Ovary (tissue), 9 donors: ENCODE data around the gene GALNT15. TPM values are rescaled to one million over a fixed set of nuclear protein-coding genes. Genes with fewer than 3 reads are reported as not detected.

Experiments
- DNase-seq, 5 donors: peaks; one replicate each; pipeline ENCODE4 v3.0.0-alpha.2; 2019 to 2020
- H3K27ac ChIP-seq, 2 donors: fragments of 200-600 bp; one replicate each; pipeline versions ENCODE4 v1.5.1 to v1.8.0; 2019 to 2022
- H3K27me3 ChIP-seq: fragments of 200-600 bp; one replicate; pipeline ENCODE4 v1.8.0; 2022
- H3K36me3 ChIP-seq: fragments of 200-600 bp; sonication (generic); one replicate; pipeline ENCODE4 v1.5.1; 2019
- H3K4me1 ChIP-seq: one replicate; pipeline ENCODE4 v1.8.1; 2013; ENCODE audit warnings: mild to moderate bottlenecking, moderate library complexity; ENCODE audit not compliant: insufficient read depth
- H3K4me3 ChIP-seq: fragments of 200-600 bp; sonication (generic); one replicate; pipeline ENCODE4 v1.5.1; 2017
- H3K9me3 ChIP-seq, 2 donors: fragments of 200-600 bp in 1 of 2; sonication (generic) in 1 of 2; one replicate each; pipeline versions ENCODE4 v1.5.1 to v1.8.1; 2013 to 2019; ENCODE audit warnings: mild to moderate bottlenecking in 1 of 2, moderate library complexity in 1 of 2
- EP300 ChIP-seq: sonication (generic); formaldehyde crosslinking; IDR thresholded peaks from one replicate; pipeline ENCODE4 v1.6.1; 2017; ENCODE audit warnings: antibody characterized with exemption
- POLR2A ChIP-seq: fragments of 450-650 bp; IDR thresholded peaks from one replicate; pipeline ENCODE4 v1.6.1; 2017; ENCODE audit warnings: antibody characterized with exemption, mild to moderate bottlenecking, moderate library complexity
- WGBS, 3 donors: extraction: QIAGEN DNeasy Blood & Tissue Kit in 1 of 3; methylation state at CpG; one replicate each; pipeline versions ENCODE4 v1.1.5 to v1.1.7; 2013 to 2017; 5-methylcytosine and 5-hydroxymethylcytosine counted together
- intact Hi-C, 4 donors: fragments of 100-400 bp; cut with DNase I; formaldehyde crosslinking; loops; one replicate each; pipeline versions ENCODE4 v1.11.0 to v1.15.1; 2022 to 2023
- polyA plus RNA-seq, 2 donors: library from polyadenylated mRNA; stranded (reverse); fragments of 200-250 nt in 1 of 2; fragments of 350-450 nt in 1 of 2; fragmentation: Illumina TruSeq in 1 of 2; extraction: RNeasy Lipid Tissue Mini Kit (QIAGEN cat#74804) in 1 of 2; gene quantifications; one replicate each; pipeline ENCODE4 v1.2.3, GENCODE V29; 2013 to 2014
- total RNA-seq, 7 donors: library from RNA; depleted of rRNA in 2 of 7; stranded (reverse); fragments of >200 nt in 2 of 7; fragmentation: NEBNext Ultra II Directional in 3 of 7; extraction: Animal tissue kit (Norgen Biotek cat#: 25700) in 3 of 7; gene quantifications; one replicate each; pipeline versions ENCODE4 v1.1.0 to v1.2.4, GENCODE V29; 2016 to 2023
- TF ChIP-seq, protein P1 (sequence below), 3 donors: fragments of 450-650 bp in 2 of 3; fragments of 200-600 bp in 1 of 3; IDR thresholded peaks; one replicate each; pipeline versions ENCODE4 v1.5.1 to v1.8.0; 2016 to 2022; ENCODE audit warnings: antibody characterized with exemption in 3 of 3, mild to moderate bottlenecking in 1 of 3
- donor health status: DM: no; HTN: no; CAD: no; lungs with moderate emphysema.
- donor health status: DM: no; HTN: no; CAD: no.
- donor health status: Bipolar disorder and iron deficiency.
- donor health status: DM: yes; HTN: yes; CAD: no.
- donor health status: DM: no; HTN: no; CAD: no.
- donor health status: DM: yes; HTN: yes; CAD: no.

GALNT15 gene
- total and polyA plus RNA-seq, 9 donors: 14.5 to 118 (median 28.5) TPM

DNA sequence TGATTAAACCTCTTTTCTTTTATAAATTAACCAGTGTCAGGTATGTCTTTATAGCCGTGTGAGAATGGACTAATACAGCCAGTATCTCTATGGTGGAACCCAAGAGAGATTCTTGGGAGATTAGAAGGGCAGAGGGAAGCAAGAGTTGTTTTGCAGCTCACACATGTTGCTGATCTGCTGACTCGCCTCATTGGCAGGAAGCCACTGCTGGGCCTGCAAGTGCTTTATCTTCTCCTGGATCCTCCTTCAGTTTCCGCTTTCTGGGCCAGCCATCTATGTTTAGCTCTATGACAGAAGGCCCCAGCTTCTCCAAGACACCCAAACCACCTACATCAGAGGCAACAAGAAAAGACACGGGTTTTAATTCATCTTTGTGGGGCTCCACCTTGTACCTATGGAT, 23.4 kb upstream of the GALNT15 start:
- peaks cover 6% of the 10 kb centered on the region for H3K4me1 ChIP-seq
- TF ChIP-seq, protein P1, sequence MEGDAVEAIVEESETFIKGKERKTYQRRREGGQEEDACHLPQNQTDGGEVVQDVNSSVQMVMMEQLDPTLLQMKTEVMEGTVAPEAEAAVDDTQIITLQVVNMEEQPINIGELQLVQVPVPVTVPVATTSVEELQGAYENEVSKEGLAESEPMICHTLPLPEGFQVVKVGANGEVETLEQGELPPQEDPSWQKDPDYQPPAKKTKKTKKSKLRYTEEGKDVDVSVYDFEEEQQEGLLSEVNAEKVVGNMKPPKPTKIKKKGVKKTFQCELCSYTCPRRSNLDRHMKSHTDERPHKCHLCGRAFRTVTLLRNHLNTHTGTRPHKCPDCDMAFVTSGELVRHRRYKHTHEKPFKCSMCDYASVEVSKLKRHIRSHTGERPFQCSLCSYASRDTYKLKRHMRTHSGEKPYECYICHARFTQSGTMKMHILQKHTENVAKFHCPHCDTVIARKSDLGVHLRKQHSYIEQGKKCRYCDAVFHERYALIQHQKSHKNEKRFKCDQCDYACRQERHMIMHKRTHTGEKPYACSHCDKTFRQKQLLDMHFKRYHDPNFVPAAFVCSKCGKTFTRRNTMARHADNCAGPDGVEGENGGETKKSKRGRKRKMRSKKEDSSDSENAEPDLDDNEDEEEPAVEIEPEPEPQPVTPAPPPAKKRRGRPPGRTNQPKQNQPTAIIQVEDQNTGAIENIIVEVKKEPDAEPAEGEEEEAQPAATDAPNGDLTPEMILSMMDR (IDR thresholded peaks at IDR 0.05): no peak
- TF ChIP-seq EP300 (no peak), POLR2A (no peak)

DNA sequence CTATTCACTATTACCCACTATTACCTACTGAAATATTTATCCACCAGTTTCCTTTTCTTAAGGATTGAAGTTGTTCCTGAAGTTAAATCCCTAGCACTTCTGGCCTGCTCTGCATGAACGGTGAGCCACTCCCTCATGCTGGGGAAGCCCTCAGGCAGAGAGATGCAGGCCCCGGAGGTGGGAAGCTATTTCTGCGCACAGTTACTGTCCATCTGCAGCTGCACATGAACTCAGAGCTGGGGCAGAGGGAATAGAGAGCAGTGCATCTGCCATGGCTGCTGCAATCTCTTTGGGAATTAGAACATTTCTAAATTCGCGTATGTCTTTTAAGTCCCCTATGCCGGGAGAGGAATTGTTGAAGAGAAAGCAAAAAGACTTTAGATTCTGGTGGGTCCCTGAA, 6.3 kb upstream of the GALNT15 start:
- H3K27ac ChIP-seq: no peak overlapping the region
- no peaks in the 10 kb centered on the region for H3K36me3 ChIP-seq
- intact Hi-C loops: no loop called here
- no peak overlapping the region for H3K4me3 ChIP-seq
- DNase-seq: no peak
- TF ChIP-seq, protein P1 (IDR thresholded peaks at IDR 0.05): no peak
- TF ChIP-seq POLR2A (no peak), EP300 (no peak)
- WGBS, 3 donors: 88 to 92% (median 91%) methylated on average over 6 of the region's 6 CpGs
- no peaks in the 10 kb centered on the region for H3K4me1 ChIP-seq
- H3K27me3 ChIP-seq: no peaks in the 10 kb centered on the region
- no peaks in the 10 kb centered on the region for H3K9me3 ChIP-seq

More for the DNA sequence above, 23.4 kb upstream of the GALNT15 start:
- H3K4me3 ChIP-seq: no peak overlapping the region
- intact Hi-C loops: no loop called here
- peak; percentile 49 to 72 (median 60) for DNase-seq
- no peaks in the 10 kb centered on the region for H3K27me3 ChIP-seq
- no peaks in the 10 kb centered on the region for H3K9me3 ChIP-seq
- peak overlapping the region in 1 of 2 donors; percentile 28 for H3K27ac ChIP-seq
- no peaks in the 10 kb centered on the region for H3K36me3 ChIP-seq
- WGBS, 3 donors: 59 to 74% (median 70%) methylated on average over 4 of the region's 4 CpGs

DNA sequence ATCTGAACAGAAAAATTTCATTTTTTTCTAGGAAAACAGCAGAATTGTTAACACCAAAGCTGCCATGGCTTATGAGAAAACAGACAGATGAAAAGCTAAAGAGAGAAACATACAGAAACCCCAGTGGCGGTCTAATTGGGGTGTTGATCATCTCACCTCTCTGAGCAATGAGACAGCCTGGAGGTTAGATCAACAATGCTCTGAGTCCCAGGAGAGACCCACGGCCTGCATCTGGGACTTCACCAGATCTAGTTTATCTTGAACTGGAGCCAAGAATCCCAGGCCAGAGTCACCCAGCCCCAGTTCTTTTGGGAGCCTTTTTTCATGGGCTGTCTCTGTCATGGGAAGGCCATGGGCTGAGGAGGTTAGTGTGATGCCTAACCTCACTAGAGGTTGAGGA, 3.5 kb upstream of the GALNT15 start:
- no peak for DNase-seq
- no peaks in the 10 kb centered on the region for H3K36me3 ChIP-seq
- no peak overlapping the region for H3K4me3 ChIP-seq
- H3K9me3 ChIP-seq: no peaks in the 10 kb centered on the region
- TF ChIP-seq POLR2A: no peak
- TF ChIP-seq, protein P1 (IDR thresholded peaks at IDR 0.05): no peak
- TF ChIP-seq EP300: no peak
- peaks cover 10% of the 10 kb centered on the region for H3K4me1 ChIP-seq
- 68 to 71% (median 70%) methylated on average over 2 of the region's 2 CpGs for WGBS, 3 donors
- H3K27me3 ChIP-seq: no peaks in the 10 kb centered on the region
- intact Hi-C loops: loop anchor here in 1 of 4 donors (10.0 kb wide), 2 partner anchors 76 to 356 kb away; no protein-coding TSS in a partner anchor
- H3K27ac ChIP-seq: no peak overlapping the region

DNA sequence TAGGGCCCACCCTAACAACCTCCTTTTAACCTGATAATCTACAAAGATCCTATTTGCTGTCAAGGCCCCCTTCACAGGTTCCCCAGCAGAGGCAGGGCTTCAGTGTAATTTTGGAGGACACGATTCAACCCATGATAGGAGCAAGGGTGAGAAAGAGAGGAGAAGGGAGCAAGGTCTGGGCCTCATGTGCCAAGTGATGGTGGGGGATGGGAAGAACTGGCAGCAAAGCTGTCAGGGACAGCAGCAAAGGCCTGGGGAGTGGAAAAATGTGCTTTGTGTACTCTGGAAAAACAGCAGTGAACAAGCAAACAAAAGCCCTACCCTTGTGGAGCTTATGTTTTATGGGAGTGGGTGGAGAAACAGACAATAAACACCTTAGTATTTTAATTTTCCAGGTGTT, 2.7 kb upstream of the GALNT15 start:
- Histone ChIP-seq H3K4me3 (no peak overlapping the region), H3K27ac (no peak overlapping the region), H3K27me3 (no peaks in the 10 kb centered on the region), H3K36me3 (no peaks in the 10 kb centered on the region), H3K4me1 (peaks cover 10% of the 10 kb centered on the region), H3K9me3 (no peaks in the 10 kb centered on the region)
- 81 to 83% (median 82%) methylated on average over 1 of the region's 1 CpG for WGBS, 3 donors
- no peak for DNase-seq
- intact Hi-C loops: loop anchor here in 1 of 4 donors (10.0 kb wide), 2 partner anchors 77 to 357 kb away; no protein-coding TSS in a partner anchor
- TF ChIP-seq EP300: no peak
- TF ChIP-seq, protein P1 (IDR thresholded peaks at IDR 0.05): no peak
- no peak for TF ChIP-seq POLR2A
